ENCODE measurements around the gene LUC7L2.

- TF ChIP-seq CTCF (IDR thresholded peaks at IDR 0.05) (no peak), POLR2A (IDR thresholded peaks at IDR 0.05) (no peak)
These were observed 64.3 kb downstream of the LUC7L2 start for GRCh38 chr7:139424004-139424403.

Data from body of pancreas (tissue), 4 donors.